Thymus (tissue), 11 donors: Measurements from ENCODE around the gene FKBP7. TPM values are rescaled to one million over a fixed set of nuclear protein-coding genes. Genes with fewer than 3 reads are reported as not detected.

Experiments
- DNase-seq, 9 donors: peaks; one replicate each; pipeline ENCODE4 v3.0.0-alpha.2; 2013; ENCODE audit warnings: low spot score in 9 of 9, low read depth in 6 of 9, missing footprints in 1 of 9
- H3K27ac ChIP-seq, 2 donors: one replicate each; pipeline ENCODE4 v1.5.1; 2013; ENCODE audit warnings: control low read depth in 1 of 2, low read depth in 1 of 2, low read length in 1 of 2, mild to moderate bottlenecking in 1 of 2, moderate library complexity in 1 of 2
- H3K27me3 ChIP-seq, 2 donors: one replicate each; pipeline ENCODE4 v1.5.1; 2013; ENCODE audit warnings: low read length in 1 of 2; ENCODE audit not compliant: control insufficient read depth in 2 of 2, insufficient read depth in 1 of 2
- H3K36me3 ChIP-seq, 2 donors: one replicate each; pipeline ENCODE4 v1.5.1; 2013; ENCODE audit warnings: low read length in 1 of 2, mild to moderate bottlenecking in 1 of 2, moderate library complexity in 1 of 2; ENCODE audit not compliant: control insufficient read depth in 2 of 2, insufficient read depth in 2 of 2
- H3K4me1 ChIP-seq, 2 donors: one replicate each; pipeline ENCODE4 v1.5.1; 2013; ENCODE audit warnings: low read length in 2 of 2; ENCODE audit not compliant: control insufficient read depth in 2 of 2, insufficient read depth in 2 of 2
- H3K4me3 ChIP-seq, 2 donors: one replicate each; pipeline ENCODE4 v1.5.1; 2013; ENCODE audit warnings: low read length in 2 of 2, control low read depth in 1 of 2, mild to moderate bottlenecking in 1 of 2
- H3K9me3 ChIP-seq, 2 donors: one replicate each; pipeline ENCODE4 v1.5.1; 2013; ENCODE audit warnings: low read length in 1 of 2, mild to moderate bottlenecking in 1 of 2; ENCODE audit not compliant: control insufficient read depth in 2 of 2, insufficient read depth in 1 of 2
- WGBS: extraction: QIAGEN DNeasy Blood & Tissue Kit; methylation state at CpG from one replicate; pipeline ENCODE4 v1.1.7; 2013; 5-methylcytosine and 5-hydroxymethylcytosine counted together
- polyA plus RNA-seq: library from polyadenylated mRNA; stranded (reverse); fragments of 200-250 nt; gene quantifications from one replicate; pipeline ENCODE4 v1.2.3, GENCODE V29; 2013
- total RNA-seq: library from RNA; stranded (reverse); fragments of 120-200 nt; gene quantifications from one replicate; pipeline ENCODE4 v1.2.4, GENCODE V29; 2013
- donor health status: healthy.

Gene FKBP7
- total and polyA plus RNA-seq, 2 donors = 6.5 to 7.4 TPM

- 99% methylated on average over 1 of the region's 1 CpG for WGBS
- DNase-seq = no peak
- H3K27ac ChIP-seq = no peak overlapping the region
- no peak overlapping the region for H3K4me3 ChIP-seq
- no peaks in the 10 kb centered on the region for H3K9me3 ChIP-seq
- peaks cover 3 to 34% of the 10 kb centered on the region in 2 donors for H3K36me3 ChIP-seq
- H3K27me3 ChIP-seq = no peaks in the 10 kb centered on the region
- no peaks in the 10 kb centered on the region for H3K4me1 ChIP-seq
Measured at GRCh38 chr2:178506101-178506500, 27.7 kb upstream of the FKBP7 start.

GRCh38 chr2:178502751-178503150, 24.4 kb upstream of the FKBP7 start:
- H3K4me1 ChIP-seq = no peaks in the 10 kb centered on the region
- no peak for DNase-seq
- H3K27me3 ChIP-seq = no peaks in the 10 kb centered on the region
- H3K9me3 ChIP-seq = no peaks in the 10 kb centered on the region
- 98% methylated on average over 4 of the region's 4 CpGs for WGBS
- H3K27ac ChIP-seq = no peak overlapping the region
- H3K36me3 ChIP-seq = peaks cover 4 to 46% of the 10 kb centered on the region in 2 donors
- no peak overlapping the region for H3K4me3 ChIP-seq

- no peaks in the 10 kb centered on the region for H3K27me3 ChIP-seq
- H3K36me3 ChIP-seq = peaks cover 23 to 55% of the 10 kb centered on the region in 2 donors
- no peak overlapping the region for H3K4me3 ChIP-seq
- H3K9me3 ChIP-seq = no peaks in the 10 kb centered on the region
- H3K4me1 ChIP-seq = no peaks in the 10 kb centered on the region
- WGBS = 98% methylated on average over 3 of the region's 3 CpGs
- H3K27ac ChIP-seq = no peak overlapping the region
- no peak for DNase-seq
Measured at GRCh38 chr2:178499640-178500039, 21.2 kb upstream of the FKBP7 start.

- no peak for DNase-seq
- Histone ChIP-seq H3K27ac (no peak overlapping the region), H3K27me3 (no peaks in the 10 kb centered on the region), H3K9me3 (no peaks in the 10 kb centered on the region), H3K36me3 (peaks cover 32 to 57% of the 10 kb centered on the region in 2 donors), H3K4me1 (no peaks in the 10 kb centered on the region), H3K4me3 (no peak overlapping the region)
Measured at GRCh38 chr2:178498137-178498536, 19.7 kb upstream of the FKBP7 start.

GRCh38 chr2:178496049-178496448, 17.6 kb upstream of the FKBP7 start:
- WGBS = 94% methylated on average over 4 of the region's 4 CpGs
- H3K4me3 ChIP-seq = no peak overlapping the region
- H3K27ac ChIP-seq = no peak overlapping the region
- no peaks in the 10 kb centered on the region for H3K9me3 ChIP-seq
- H3K36me3 ChIP-seq = peaks cover 37 to 46% of the 10 kb centered on the region in 2 donors
- no peak for DNase-seq
- no peaks in the 10 kb centered on the region for H3K27me3 ChIP-seq
- no peaks in the 10 kb centered on the region for H3K4me1 ChIP-seq

GRCh38 chr2:178491612-178492011, 13.2 kb upstream of the FKBP7 start:
- DNase-seq = no peak
- Histone ChIP-seq H3K27me3 (no peaks in the 10 kb centered on the region), H3K27ac (no peak overlapping the region), H3K9me3 (no peaks in the 10 kb centered on the region), H3K36me3 (peaks cover 26 to 30% of the 10 kb centered on the region in 2 donors), H3K4me1 (no peaks in the 10 kb centered on the region), H3K4me3 (no peak overlapping the region)
- 95% methylated on average over 6 of the region's 6 CpGs for WGBS

GRCh38 chr2:178485356-178485755, 7.0 kb upstream of the FKBP7 start:
- no peaks in the 10 kb centered on the region for H3K27me3 ChIP-seq
- H3K36me3 ChIP-seq = no peaks in the 10 kb centered on the region
- no peak overlapping the region for H3K27ac ChIP-seq
- WGBS = 99% methylated on average over 3 of the region's 3 CpGs
- peaks cover 11 to 16% of the 10 kb centered on the region in 2 donors for H3K4me1 ChIP-seq
- no peak for DNase-seq
- H3K4me3 ChIP-seq = no peak overlapping the region
- no peaks in the 10 kb centered on the region for H3K9me3 ChIP-seq

GRCh38 chr2:178484245-178485041, 6.0 kb upstream of the FKBP7 start:
- Histone ChIP-seq H3K27ac (no peak overlapping the region), H3K9me3 (no peaks in the 10 kb centered on the region), H3K36me3 (no peaks in the 10 kb centered on the region), H3K4me3 (no peak overlapping the region), H3K27me3 (peaks cover 0 to 2% of the 10 kb centered on the region in 2 donors), H3K4me1 (peaks cover 17% of the 10 kb centered on the region in 2 donors)
- no peak for DNase-seq
- WGBS = 93% methylated on average over 6 of the region's 6 CpGs

GRCh38 chr2:178482437-178482836, 4.0 kb upstream of the FKBP7 start:
- Histone ChIP-seq H3K4me3 (no peak overlapping the region), H3K9me3 (no peaks in the 10 kb centered on the region), H3K27me3 (peaks cover 0 to 2% of the 10 kb centered on the region in 2 donors), H3K36me3 (no peaks in the 10 kb centered on the region), H3K4me1 (peaks cover 17 to 18% of the 10 kb centered on the region in 2 donors), H3K27ac (no peak overlapping the region)
- DNase-seq = no peak
- WGBS = 98% methylated on average over 4 of the region's 4 CpGs
